H9 (cell line): ENCODE results near the gene LMNTD2. TPM values are rescaled to one million over a fixed set of nuclear protein-coding genes. Genes with fewer than 3 reads are reported as not detected.

Experiments used
- DNase-seq: peaks from one replicate; pipeline ENCODE4 v3.0.0-alpha.2; 2017
- H2AFZ ChIP-seq: one replicate; pipeline ENCODE4 v1.6.1; 2013; ENCODE audit warnings: mild to moderate bottlenecking, low read length, control low read depth, moderate library complexity
- H2AK5ac ChIP-seq: 2 replicates; pipeline ENCODE4 v1.6.1; 2013; ENCODE audit warnings: low read length, control low read depth, mixed read lengths; ENCODE audit not compliant: insufficient read length
- H2BK120ac ChIP-seq: one replicate; pipeline ENCODE4 v1.6.1; 2013; ENCODE audit warnings: low read depth, mild to moderate bottlenecking, low read length, control low read depth, inconsistent platforms; ENCODE audit not compliant: poor library complexity, severe bottlenecking
- H2BK12ac ChIP-seq: 2 replicates; pipeline ENCODE4 v1.6.1; 2013; ENCODE audit warnings: low read length, control low read depth, mixed read lengths, low read depth; ENCODE audit not compliant: insufficient read length
- H2BK15ac ChIP-seq: 2 replicates; pipeline ENCODE4 v1.6.1; 2013; ENCODE audit warnings: low read depth, low read length, control low read depth
- H2BK20ac ChIP-seq: one replicate; pipeline ENCODE4 v1.6.1; 2013; ENCODE audit warnings: low read depth, mild to moderate bottlenecking, low read length, control low read depth, inconsistent platforms; ENCODE audit not compliant: poor library complexity, severe bottlenecking
- H2BK5ac ChIP-seq: 2 replicates; pipeline ENCODE4 v1.6.1; 2013; ENCODE audit warnings: low read length, control low read depth, mixed read lengths; ENCODE audit not compliant: insufficient read length
- H3K14ac ChIP-seq: 2 replicates; pipeline ENCODE4 v1.6.1; 2013; ENCODE audit warnings: low read length, control low read depth; ENCODE audit not compliant: insufficient read depth
- H3K18ac ChIP-seq: 2 replicates; pipeline ENCODE4 v1.6.1; 2013; ENCODE audit warnings: low read depth, mild to moderate bottlenecking, mixed read lengths, low read length, control low read depth; ENCODE audit not compliant: insufficient read length
- H3K23ac ChIP-seq: 2 replicates; pipeline ENCODE4 v1.6.1; 2013; ENCODE audit warnings: low read length, control low read depth, mixed read lengths, low read depth; ENCODE audit not compliant: insufficient read length
- H3K23me2 ChIP-seq: 2 replicates; pipeline ENCODE4 v1.6.1; 2013; ENCODE audit warnings: low read depth, mild to moderate bottlenecking, mixed read lengths, low read length, control low read depth; ENCODE audit not compliant: insufficient read length, poor library complexity, severe bottlenecking
- H3K27ac ChIP-seq: 2 replicates; pipeline ENCODE4 v1.5.1; 2013; ENCODE audit warnings: low read length, control low read depth, mixed read lengths, low read depth; ENCODE audit not compliant: insufficient read length
- H3K27me3 ChIP-seq: 2 replicates; pipeline ENCODE4 v1.6.1; 2013; ENCODE audit warnings: low read length, control low read depth, inconsistent platforms; ENCODE audit not compliant: insufficient read depth
- H3K4ac ChIP-seq: 2 replicates; pipeline ENCODE4 v1.6.1; 2013; ENCODE audit warnings: low read depth, mild to moderate bottlenecking, control low read depth, inconsistent platforms, low read length, moderate library complexity
- H3K4me1 ChIP-seq: 2 replicates; pipeline ENCODE4 v1.6.1; 2013; ENCODE audit warnings: low read length, control low read depth, inconsistent platforms; ENCODE audit not compliant: insufficient read depth
- H3K4me2 ChIP-seq: 2 replicates; pipeline ENCODE4 v1.6.1; 2013; ENCODE audit warnings: low read length, control low read depth, mixed read lengths; ENCODE audit not compliant: insufficient read length, insufficient read depth
- H3K56ac ChIP-seq: 2 replicates; pipeline ENCODE4 v1.6.1; 2013; ENCODE audit warnings: low read depth, mild to moderate bottlenecking, mixed read lengths, low read length, control low read depth; ENCODE audit not compliant: insufficient read length
- H3K79me1 ChIP-seq: 2 replicates; pipeline ENCODE4 v1.6.1; 2013; ENCODE audit warnings: low read depth, mild to moderate bottlenecking, moderate library complexity, low read length, control low read depth, inconsistent platforms; ENCODE audit not compliant: insufficient read depth, poor library complexity, severe bottlenecking
- H3K79me2 ChIP-seq: 2 replicates; pipeline ENCODE4 v1.6.1; 2013; ENCODE audit warnings: low read length, control low read depth, inconsistent platforms; ENCODE audit not compliant: insufficient read depth
- H3K9ac ChIP-seq: 2 replicates; pipeline ENCODE4 v1.6.1; 2013; ENCODE audit warnings: low read length, control low read depth, mixed read lengths; ENCODE audit not compliant: insufficient read length; ENCODE audit errors: extremely low read depth
- H3K9me3 ChIP-seq: one replicate; pipeline ENCODE4 v1.6.1; 2013; ENCODE audit warnings: low read depth, low read length, inconsistent platforms; ENCODE audit not compliant: control insufficient read depth
- H3T11ph ChIP-seq: one replicate; pipeline ENCODE4 v1.6.1; 2013; ENCODE audit warnings: mild to moderate bottlenecking, low read length, control low read depth, inconsistent platforms
- H4K20me1 ChIP-seq: one replicate; pipeline ENCODE4 v1.6.1; 2013; ENCODE audit not compliant: control insufficient read depth, insufficient read length, insufficient read depth
- H4K5ac ChIP-seq: 2 replicates; pipeline ENCODE4 v1.6.1; 2013; ENCODE audit warnings: low read depth, mild to moderate bottlenecking, mixed read lengths, low read length, control low read depth; ENCODE audit not compliant: insufficient read length
- H4K8ac ChIP-seq: replicated peaks from 2 replicates; pipeline ENCODE4 v1.6.1; 2013; ENCODE audit warnings: low read length, control low read depth, mixed read lengths, low read depth; ENCODE audit not compliant: insufficient read length
- H4K91ac ChIP-seq: 2 replicates; pipeline ENCODE4 v1.6.1; 2013; ENCODE audit warnings: low read depth, mild to moderate bottlenecking, moderate library complexity, mixed read lengths, low read length, control low read depth; ENCODE audit not compliant: insufficient read length
- H3K27ac Mint-ChIP-seq, 3 experiments: 2 replicates in 2 of 3; 3 replicates in 1 of 3; pipeline ENCODE4 v1.8.0; 2020 to 2021; ENCODE audit warnings: mixed read lengths in 3 of 3, mild to moderate bottlenecking in 1 of 3, moderate library complexity in 1 of 3
- H3K27me3 Mint-ChIP-seq: 2 replicates; pipeline ENCODE4 v1.8.0; 2021; ENCODE audit warnings: low read depth, mild to moderate bottlenecking, moderate library complexity, mixed read lengths
- H3K36me3 Mint-ChIP-seq, 3 experiments: 2 replicates in 2 of 3; 3 replicates in 1 of 3; pipeline ENCODE4 v1.8.0; 2020 to 2021; ENCODE audit warnings: low read depth in 3 of 3, mixed read lengths in 3 of 3; ENCODE audit not compliant: insufficient read depth in 1 of 3
- H3K4me1 Mint-ChIP-seq, 2 experiments: 2 replicates each; pipeline ENCODE4 v1.8.0; 2020; ENCODE audit warnings: mixed read lengths in 2 of 2
- H3K4me3 Mint-ChIP-seq, 2 experiments: 2 replicates in 1 of 2; 3 replicates in 1 of 2; pipeline ENCODE4 v1.8.0; 2020 to 2021; ENCODE audit warnings: mild to moderate bottlenecking in 2 of 2, mixed read lengths in 2 of 2, moderate library complexity in 1 of 2
- H3K9me3 Mint-ChIP-seq, 2 experiments: 2 replicates in 1 of 2; 3 replicates in 1 of 2; pipeline ENCODE4 v1.8.0; 2020; ENCODE audit warnings: mild to moderate bottlenecking in 2 of 2, mixed read lengths in 2 of 2, moderate library complexity in 1 of 2
- CTCF ChIP-seq: fragments of 200-600 bp; sonication (generic); conservative IDR thresholded peaks from 3 replicates; pipeline ENCODE4 v1.8.0; 2021; ENCODE audit warnings: antibody characterized with exemption, mild to moderate bottlenecking
- WGBS: extraction: QIAGEN DNeasy Blood & Tissue Kit; methylation state at CpG from one replicate; pipeline ENCODE4 v1.1.7; 2013; ENCODE audit warnings: missing lambda C conversion rate, low lambda C conversion rate, mixed read lengths; ENCODE audit not compliant: insufficient read length; ENCODE audit errors: extremely low coverage; 5-methylcytosine and 5-hydroxymethylcytosine counted together
- total RNA-seq: library from RNA; stranded (reverse); gene quantifications from 2 replicates; pipeline ENCODE4 v1.2.1, GENCODE V29; 2021

Gene LMNTD2
- total RNA-seq, 1 experiment from 2014 or later: 4.7 TPM

- TF ChIP-seq CTCF: peak; percentile 57; the same call in 2 of the 3 replicates
- no peak overlapping the region for H3K27ac ChIP-seq
- no CpG with 5 or more reads among the region's 39 CpGs for WGBS
- H3K4ac ChIP-seq: no peak overlapping the region
- H2BK12ac ChIP-seq: no peak overlapping the region
- H4K5ac ChIP-seq: no peak overlapping the region
- peak overlapping the region in 1 of 3 experiments; percentile 82; a peak in 1 of 7 replicates for H3K27ac Mint-ChIP-seq
- no peak overlapping the region for H3K18ac ChIP-seq
- no peak overlapping the region for H2BK120ac ChIP-seq
- peaks cover 3% of the 10 kb centered on the region for H3K23me2 ChIP-seq
- peak; percentile 33 for DNase-seq
- peaks cover 16 to 27% (median 18%) of the 10 kb centered on the region in 3 experiments for H3K36me3 Mint-ChIP-seq
- no peak overlapping the region for H3K4me2 ChIP-seq
- no peak overlapping the region for H2BK5ac ChIP-seq
- H3K27me3 ChIP-seq: no peaks in the 10 kb centered on the region
- no peaks in the 10 kb centered on the region for H3K79me1 ChIP-seq
- no peak overlapping the region for H4K91ac ChIP-seq
- H2BK15ac ChIP-seq: no peak overlapping the region
- H2BK20ac ChIP-seq: no peak overlapping the region
- H2AFZ ChIP-seq: no peak overlapping the region
- H3K56ac ChIP-seq: no peak overlapping the region
- no peaks in the 10 kb centered on the region for H3K79me2 ChIP-seq
- no peak overlapping the region for H4K8ac ChIP-seq
- peaks cover 10% of the 10 kb centered on the region for H3K27me3 Mint-ChIP-seq
- no peak overlapping the region for H2AK5ac ChIP-seq
- no peak overlapping the region for H3K23ac ChIP-seq
- no peak overlapping the region for H3K4me3 Mint-ChIP-seq
- no peaks in the 10 kb centered on the region for H3K9me3 ChIP-seq
- H3K4me1 Mint-ChIP-seq: peaks cover 3 to 4% of the 10 kb centered on the region in 2 experiments; a peak in 3 of 4 replicates
- no peak overlapping the region for H3T11ph ChIP-seq
- H4K20me1 ChIP-seq: no peaks in the 10 kb centered on the region
- H3K14ac ChIP-seq: no peak overlapping the region
- H3K4me1 ChIP-seq: no peaks in the 10 kb centered on the region
- no peak overlapping the region for H3K9ac ChIP-seq
- peaks cover 39 to 47% of the 10 kb centered on the region in 2 experiments for H3K9me3 Mint-ChIP-seq
Observed at GRCh38 chr11:520428-521176, 39.9 kb downstream of the LMNTD2 start.
